Medulla oblongata (tissue), 1 donor: ENCODE measurements around the gene SNX9.
"Not testable (repeated sequence)": the region's sequence is repeated elsewhere in the genome, so short reads cannot be mapped to it uniquely, and the experiment has no call there.

ENCODE experiments used
- DNase-seq: peaks from one replicate; pipeline ENCODE4 v3.0.0-alpha.2; 2015; ENCODE audit errors: extremely low spot score

The SNX9 gene

GRCh38 chr6:157858664-157859063, 35.6 kb downstream of the SNX9 start:
- not testable (repeated sequence) for DNase-seq

GRCh38 chr6:157859775-157860504, 36.9 kb downstream of the SNX9 start:
- DNase-seq: no peak

- DNase-seq: no peak
Observed at GRCh38 chr6:157860505-157860991, 37.5 kb downstream of the SNX9 start.

GRCh38 chr6:157861184-157861583, 38.1 kb downstream of the SNX9 start:
- no peak for DNase-seq

GRCh38 chr6:157861814-157862213, 38.8 kb downstream of the SNX9 start:
- DNase-seq: peak; percentile 55

GRCh38 chr6:157862706-157863105, 39.7 kb downstream of the SNX9 start:
- DNase-seq: no peak

GRCh38 chr6:157864185-157864761, 41.2 kb downstream of the SNX9 start:
- DNase-seq: no peak

GRCh38 chr6:157865249-157865648, 42.2 kb downstream of the SNX9 start:
- DNase-seq: no peak

GRCh38 chr6:157867155-157867559, 44.1 kb downstream of the SNX9 start:
- DNase-seq: no peak

- no peak for DNase-seq
Observed at GRCh38 chr6:157867981-157868380, 44.9 kb downstream of the SNX9 start.

- DNase-seq: no peak
Observed at GRCh38 chr6:157868835-157869234, 45.8 kb downstream of the SNX9 start.

- no peak for DNase-seq
Observed at GRCh38 chr6:157869673-157870302, 46.7 kb downstream of the SNX9 start.

- DNase-seq: peak; percentile 78
Observed at GRCh38 chr6:157873735-157874344, 50.8 kb downstream of the SNX9 start.

GRCh38 chr6:157877149-157877548, 54.1 kb downstream of the SNX9 start:
- no peak for DNase-seq

- DNase-seq: no peak
Observed at GRCh38 chr6:157877573-157878438, 54.8 kb downstream of the SNX9 start.

- DNase-seq: no peak
Observed at GRCh38 chr6:157879034-157879872, 56.2 kb downstream of the SNX9 start.

GRCh38 chr6:157879873-157880254, 56.8 kb downstream of the SNX9 start:
- DNase-seq: peak; percentile 82

- DNase-seq: peak; percentile 43
Observed at GRCh38 chr6:157880534-157880933, 57.5 kb downstream of the SNX9 start.

- no peak for DNase-seq
Observed at GRCh38 chr6:157881342-157881741, 58.3 kb downstream of the SNX9 start.

- no peak for DNase-seq
Observed at GRCh38 chr6:157884756-157885155, 61.7 kb downstream of the SNX9 start.
